Peyer's patch (tissue), 4 donors: ENCODE data around the gene TPBGL. TPM values are rescaled to one million over a fixed set of nuclear protein-coding genes. Genes with fewer than 3 reads are reported as not detected.
A peak's percentile ranks its signal among the peaks of the same experiment; 100 is the strongest.

Experiments
- DNase-seq, 3 donors: peaks; one replicate each; pipeline ENCODE4 v3.0.0-alpha.2; 2017 to 2019
- H3K27ac ChIP-seq, 4 donors: fragments of 200-600 bp; sonication (generic); one replicate each; pipeline ENCODE4 v1.5.1; 2016 to 2019
- H3K27me3 ChIP-seq, 2 donors: fragments of 200-600 bp; sonication (generic); one replicate each; pipeline ENCODE4 v1.5.1; 2019
- H3K36me3 ChIP-seq, 3 donors: fragments of 200-600 bp; sonication (generic); one replicate each; pipeline ENCODE4 v1.5.1; 2016 to 2019
- H3K4me1 ChIP-seq, 4 donors: fragments of 200-600 bp; sonication (generic); one replicate each; pipeline ENCODE4 v1.5.1; 2016 to 2019
- H3K4me3 ChIP-seq, 4 donors: fragments of 200-600 bp; sonication (generic); 1 replicate in 3 of 4; 2 replicates in 1 of 4; pipeline ENCODE4 v1.5.1; 2016 to 2019; ENCODE audit warnings: mild to moderate bottlenecking in 1 of 4
- H3K9me3 ChIP-seq, 4 donors: fragments of 200-600 bp; sonication (generic); one replicate each; pipeline ENCODE4 v1.5.1; 2016 to 2019; ENCODE audit warnings: mild to moderate bottlenecking in 1 of 4
- POLR2A ChIP-seq, 2 donors: fragments of 450-650 bp; IDR thresholded peaks; one replicate each; pipeline ENCODE4 v1.5.1; 2017; ENCODE audit warnings: antibody characterized with exemption in 2 of 2, mild to moderate bottlenecking in 2 of 2, moderate library complexity in 2 of 2
- total RNA-seq, 4 donors: library from RNA; depleted of rRNA; stranded (reverse); fragments of >200 nt; gene quantifications; one replicate each; pipeline ENCODE4 v1.1.0, GENCODE V29; 2016
- TF ChIP-seq, protein P1 (sequence below), 6 experiments: fragments of 450-650 bp in 4 of 6; fragments of 200-600 bp in 2 of 6; sonication (generic) in 1 of 6; IDR thresholded peaks; one replicate each; pipeline ENCODE4 v1.5.1; 2017 to 2019; ENCODE audit warnings: antibody characterized with exemption in 6 of 6, mild to moderate bottlenecking in 3 of 6, moderate library complexity in 1 of 6

The TPBGL gene
- total RNA-seq, 4 donors from 2014 or later = 0.35 TPM; not detected in 3

DNA sequence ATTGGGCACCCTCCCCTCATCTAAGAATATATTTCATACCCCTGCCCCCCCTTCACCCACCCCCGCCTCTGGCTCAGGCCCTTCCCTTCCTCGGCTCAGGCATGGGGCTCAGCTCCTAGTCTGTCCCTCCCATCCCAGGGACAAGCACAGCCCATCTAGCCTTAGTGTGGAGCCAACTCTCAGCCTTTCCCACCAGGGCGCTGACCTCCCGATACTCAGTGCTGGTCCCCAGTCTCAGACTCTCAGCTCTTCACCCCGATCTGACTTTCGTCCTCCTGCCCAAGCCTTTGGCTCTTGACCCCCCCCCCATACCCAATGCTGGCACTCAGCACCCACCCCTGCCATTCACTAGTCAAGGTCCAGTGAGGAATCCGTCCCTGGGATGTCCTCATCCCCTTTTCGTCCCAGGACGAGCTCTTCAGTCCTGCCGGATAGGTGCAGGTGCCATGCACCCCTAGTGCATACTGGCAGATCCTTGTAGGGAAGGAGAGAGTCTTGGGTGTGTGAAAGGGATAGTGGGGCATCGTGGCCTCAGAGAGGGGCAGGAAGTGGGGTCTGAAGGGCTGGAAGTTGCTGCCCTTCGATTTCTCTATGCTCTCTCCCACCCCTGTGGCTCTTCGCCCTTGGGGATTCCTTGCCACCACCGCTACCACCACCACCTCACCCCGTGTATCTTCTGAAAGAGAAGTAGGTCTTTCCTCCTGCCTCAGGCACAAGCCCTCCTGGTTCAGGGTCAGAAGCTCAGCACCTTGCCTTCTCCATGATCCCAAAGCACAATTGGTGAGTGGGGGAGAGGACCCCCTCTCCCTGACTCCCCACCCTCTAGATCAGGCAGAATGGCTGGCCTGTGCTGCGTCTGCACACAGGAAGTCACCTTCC lies 2.4 kb downstream of the TPBGL start:
- Histone ChIP-seq H3K9me3 (no peaks in the 10 kb centered on the region), H3K4me1 (peaks cover 0 to 17% (median 8%) of the 10 kb centered on the region in 4 donors), H3K4me3 (no peak overlapping the region), H3K36me3 (no peaks in the 10 kb centered on the region), H3K27me3 (peaks cover 0 to 25% of the 10 kb centered on the region in 2 donors), H3K27ac (no peak overlapping the region)
- peak in 1 of 3 donors; percentile 40 for DNase-seq
- no peak for TF ChIP-seq POLR2A (IDR thresholded peaks at IDR 0.05)
- TF ChIP-seq, protein P1, sequence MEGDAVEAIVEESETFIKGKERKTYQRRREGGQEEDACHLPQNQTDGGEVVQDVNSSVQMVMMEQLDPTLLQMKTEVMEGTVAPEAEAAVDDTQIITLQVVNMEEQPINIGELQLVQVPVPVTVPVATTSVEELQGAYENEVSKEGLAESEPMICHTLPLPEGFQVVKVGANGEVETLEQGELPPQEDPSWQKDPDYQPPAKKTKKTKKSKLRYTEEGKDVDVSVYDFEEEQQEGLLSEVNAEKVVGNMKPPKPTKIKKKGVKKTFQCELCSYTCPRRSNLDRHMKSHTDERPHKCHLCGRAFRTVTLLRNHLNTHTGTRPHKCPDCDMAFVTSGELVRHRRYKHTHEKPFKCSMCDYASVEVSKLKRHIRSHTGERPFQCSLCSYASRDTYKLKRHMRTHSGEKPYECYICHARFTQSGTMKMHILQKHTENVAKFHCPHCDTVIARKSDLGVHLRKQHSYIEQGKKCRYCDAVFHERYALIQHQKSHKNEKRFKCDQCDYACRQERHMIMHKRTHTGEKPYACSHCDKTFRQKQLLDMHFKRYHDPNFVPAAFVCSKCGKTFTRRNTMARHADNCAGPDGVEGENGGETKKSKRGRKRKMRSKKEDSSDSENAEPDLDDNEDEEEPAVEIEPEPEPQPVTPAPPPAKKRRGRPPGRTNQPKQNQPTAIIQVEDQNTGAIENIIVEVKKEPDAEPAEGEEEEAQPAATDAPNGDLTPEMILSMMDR (IDR thresholded peaks at IDR 0.05) = no peak

GRCh38 chr11:75244052-75244814 lies 3.7 kb downstream of the TPBGL start:
- no peaks in the 10 kb centered on the region for H3K9me3 ChIP-seq
- peaks cover 0 to 25% of the 10 kb centered on the region in 2 donors for H3K27me3 ChIP-seq
- H3K36me3 ChIP-seq = no peaks in the 10 kb centered on the region
- no peak overlapping the region for H3K4me3 ChIP-seq
- H3K4me1 ChIP-seq = peaks cover 0 to 17% (median 8%) of the 10 kb centered on the region in 4 donors
- peak in 2 of 3 donors; percentile 11 to 35 for DNase-seq
- TF ChIP-seq POLR2A (IDR thresholded peaks at IDR 0.05) = no peak
- TF ChIP-seq, protein P1 (IDR thresholded peaks at IDR 0.05) = no peak
- H3K27ac ChIP-seq = no peak overlapping the region

GRCh38 chr11:75245356-75246005 lies 4.9 kb downstream of the TPBGL start:
- TF ChIP-seq, protein P1 (IDR thresholded peaks at IDR 0.05) = no peak
- TF ChIP-seq POLR2A (IDR thresholded peaks at IDR 0.05) = no peak
- peak in 2 of 3 donors; percentile 6 to 34 for DNase-seq
- H3K4me1 ChIP-seq = peaks cover 0 to 16% (median 6%) of the 10 kb centered on the region in 4 donors
- H3K9me3 ChIP-seq = no peaks in the 10 kb centered on the region
- no peak overlapping the region for H3K27ac ChIP-seq
- H3K4me3 ChIP-seq = no peak overlapping the region
- H3K27me3 ChIP-seq = peaks cover 0 to 16% of the 10 kb centered on the region in 2 donors
- H3K36me3 ChIP-seq = no peaks in the 10 kb centered on the region

DNA sequence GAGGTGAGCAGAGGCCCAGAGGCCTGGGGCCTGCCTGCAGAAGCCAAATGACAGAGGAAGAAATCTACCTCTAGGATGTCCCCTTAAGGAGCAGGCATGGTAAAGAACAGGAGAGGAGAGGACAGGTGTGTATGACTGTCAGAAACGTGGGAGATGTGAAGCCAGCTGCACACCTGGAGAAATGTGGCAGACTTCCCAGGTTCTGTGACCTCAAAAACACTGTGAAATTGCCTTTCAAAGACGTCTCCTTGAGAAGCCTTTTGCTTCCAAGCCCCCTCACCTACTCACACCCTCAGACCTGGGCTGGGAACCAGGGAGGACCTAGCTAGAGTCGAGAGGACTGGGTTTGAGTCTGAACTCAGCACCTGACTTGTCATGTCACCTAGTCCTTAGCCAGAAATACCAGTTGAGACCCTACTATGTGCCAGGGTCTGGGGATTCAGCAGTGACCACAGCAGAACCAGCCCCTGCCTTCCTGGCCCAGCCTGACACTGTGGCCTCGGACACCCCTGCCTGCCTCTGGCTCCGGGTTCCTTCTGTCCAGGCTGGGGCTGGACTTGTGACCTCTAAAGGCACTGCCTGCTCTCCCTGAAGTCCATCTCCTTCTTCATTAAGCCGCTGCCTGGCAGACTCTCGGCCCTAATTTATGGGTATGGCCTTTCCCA lies 5.6 kb downstream of the TPBGL start:
- H3K4me1 ChIP-seq = peaks cover 0 to 9% (median 3%) of the 10 kb centered on the region in 4 donors
- no peak overlapping the region for H3K4me3 ChIP-seq
- H3K9me3 ChIP-seq = no peaks in the 10 kb centered on the region
- DNase-seq = peak in 2 of 3 donors; percentile 11 to 34
- no peak for TF ChIP-seq POLR2A (IDR thresholded peaks at IDR 0.05)
- TF ChIP-seq, protein P1 (IDR thresholded peaks at IDR 0.05) = no peak
- H3K27ac ChIP-seq = no peak overlapping the region
- no peaks in the 10 kb centered on the region for H3K36me3 ChIP-seq
- H3K27me3 ChIP-seq = peaks cover 0 to 10% of the 10 kb centered on the region in 2 donors
